ENCODE results near the gene COL6A2.
"Not testable (repeated sequence)": the region's sequence is repeated elsewhere in the genome, so short reads cannot be mapped to it uniquely, and the experiment has no call there.

COL6A2 gene

DNA sequence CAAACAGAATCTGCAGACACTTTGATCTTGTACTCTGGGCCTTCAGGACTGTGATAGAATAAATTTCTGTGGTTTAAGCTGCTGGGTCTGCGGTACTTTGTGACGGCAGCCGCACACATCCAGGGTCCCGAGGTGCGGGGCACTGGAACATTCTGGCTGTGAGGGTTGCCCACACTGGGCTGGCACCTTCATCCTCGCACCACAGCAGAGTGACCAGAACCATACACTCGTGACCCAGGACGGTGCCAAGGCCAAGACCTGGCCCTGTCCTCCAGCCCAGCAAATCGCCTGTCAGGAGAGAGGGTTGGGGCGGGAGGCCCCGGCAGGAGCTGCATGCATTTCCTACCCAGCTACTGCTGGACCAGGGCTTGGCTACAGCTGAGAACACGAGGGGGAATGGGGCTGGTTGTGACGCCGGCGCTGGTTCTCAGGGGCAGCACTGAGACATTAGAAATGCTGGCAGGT, 60.1 kb downstream of the COL6A2 start:
- DNase-seq: no peak

DNA sequence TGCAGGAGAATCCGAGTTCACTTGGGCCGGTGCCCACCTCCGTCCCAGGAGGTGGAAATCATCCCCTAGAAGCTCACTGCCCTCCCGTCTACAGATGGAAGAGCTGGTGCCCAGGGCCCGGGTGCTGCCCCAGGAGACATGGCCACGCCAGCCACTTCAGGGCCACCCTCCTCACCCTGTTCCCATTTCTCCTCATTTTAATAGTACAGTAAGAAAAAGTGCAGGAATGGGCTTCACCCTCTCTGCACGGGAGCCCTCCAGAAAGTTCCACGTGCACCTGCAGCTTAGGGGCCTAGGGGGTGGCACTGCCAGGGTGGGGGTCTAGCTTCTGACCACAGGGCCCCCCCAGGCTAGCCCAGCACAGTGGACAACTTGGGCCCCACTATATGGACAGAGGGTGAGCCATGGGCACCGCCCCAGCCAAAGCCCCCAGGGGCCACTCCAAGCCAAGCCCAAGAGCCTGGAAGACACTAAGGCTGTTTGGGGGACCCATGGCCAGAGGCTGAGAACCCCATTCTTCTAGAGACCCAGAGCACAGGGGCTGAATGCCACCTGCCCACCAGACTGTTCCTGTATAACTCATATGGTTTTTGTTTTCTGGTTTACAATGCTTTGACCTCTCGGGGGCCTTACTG, 60.9 kb downstream of the COL6A2 start:
- DNase-seq: no peak

DNA sequence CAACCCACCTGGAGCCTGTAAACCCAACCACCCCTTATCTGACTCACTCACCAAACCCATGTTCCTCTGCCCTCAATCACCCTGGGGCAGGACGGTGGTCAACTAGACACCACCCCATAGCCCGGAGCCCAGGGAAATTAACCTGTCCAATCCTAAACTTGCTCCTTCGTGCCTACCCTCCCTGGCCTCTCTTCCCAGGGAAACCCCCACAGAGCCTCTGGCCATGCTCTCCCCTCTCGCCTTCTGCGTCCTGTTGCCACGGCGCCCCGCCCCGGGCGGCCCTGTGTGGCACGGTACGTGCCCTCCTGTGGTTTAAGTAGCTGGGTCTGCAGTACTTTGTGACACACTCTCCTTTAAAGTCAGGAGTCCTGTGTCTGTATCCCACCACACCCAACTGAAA, 61.5 kb downstream of the COL6A2 start:
- DNase-seq: no peak

DNA sequence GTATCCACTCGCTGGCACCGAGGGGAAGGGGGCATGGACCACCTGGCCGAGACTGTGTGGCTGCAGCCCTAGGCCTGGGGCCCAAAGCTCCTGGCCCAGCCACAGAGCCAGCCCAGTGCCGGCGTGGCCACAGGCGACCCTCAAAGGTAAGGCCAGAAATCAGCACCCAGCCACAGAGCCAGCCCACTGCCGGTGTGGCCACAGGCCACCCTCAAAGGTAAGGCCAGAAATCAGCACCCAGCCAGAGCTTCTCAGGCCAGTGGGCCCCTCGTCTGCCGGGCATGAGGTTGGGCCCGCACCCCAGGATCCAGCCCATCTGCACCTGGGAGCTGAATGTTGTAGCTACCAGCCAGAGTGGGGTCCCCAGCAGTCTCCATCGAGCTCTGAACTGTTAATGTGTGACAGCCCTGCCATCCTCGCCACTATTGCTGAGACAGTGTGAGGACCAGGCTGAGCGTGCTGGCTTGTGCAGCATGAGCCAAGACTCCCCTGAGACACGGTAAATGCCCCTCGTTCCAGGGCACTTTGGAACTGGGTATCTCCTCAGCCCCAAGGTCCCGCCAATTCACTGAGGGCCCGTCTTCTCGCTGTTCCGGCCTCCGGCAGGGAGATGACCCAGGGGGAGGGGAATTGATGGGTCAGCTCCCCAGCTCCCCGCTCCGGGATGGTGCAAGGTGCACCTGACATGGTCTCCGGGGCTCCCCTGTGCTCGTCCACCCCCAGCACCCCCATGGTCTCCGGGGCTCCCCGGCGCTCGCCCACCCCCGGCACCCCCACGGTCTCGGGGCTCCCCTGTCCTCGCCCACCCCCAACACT, 62.1 kb downstream of the COL6A2 start:
- no peak for DNase-seq

DNA sequence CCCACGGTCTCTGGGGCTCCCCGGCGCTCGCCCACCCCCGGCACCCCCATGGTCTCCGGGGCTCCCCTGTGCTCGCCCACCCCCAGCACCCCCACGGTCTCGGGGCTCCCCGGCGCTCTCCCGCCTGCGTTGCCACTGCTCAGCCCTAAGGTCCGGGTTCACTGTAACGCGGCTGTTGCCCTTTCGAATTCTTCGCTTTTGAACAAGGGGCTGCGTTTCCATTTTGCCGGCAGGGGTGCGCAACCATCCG, 62.7 kb downstream of the COL6A2 start:
- no peak for DNase-seq

DNA sequence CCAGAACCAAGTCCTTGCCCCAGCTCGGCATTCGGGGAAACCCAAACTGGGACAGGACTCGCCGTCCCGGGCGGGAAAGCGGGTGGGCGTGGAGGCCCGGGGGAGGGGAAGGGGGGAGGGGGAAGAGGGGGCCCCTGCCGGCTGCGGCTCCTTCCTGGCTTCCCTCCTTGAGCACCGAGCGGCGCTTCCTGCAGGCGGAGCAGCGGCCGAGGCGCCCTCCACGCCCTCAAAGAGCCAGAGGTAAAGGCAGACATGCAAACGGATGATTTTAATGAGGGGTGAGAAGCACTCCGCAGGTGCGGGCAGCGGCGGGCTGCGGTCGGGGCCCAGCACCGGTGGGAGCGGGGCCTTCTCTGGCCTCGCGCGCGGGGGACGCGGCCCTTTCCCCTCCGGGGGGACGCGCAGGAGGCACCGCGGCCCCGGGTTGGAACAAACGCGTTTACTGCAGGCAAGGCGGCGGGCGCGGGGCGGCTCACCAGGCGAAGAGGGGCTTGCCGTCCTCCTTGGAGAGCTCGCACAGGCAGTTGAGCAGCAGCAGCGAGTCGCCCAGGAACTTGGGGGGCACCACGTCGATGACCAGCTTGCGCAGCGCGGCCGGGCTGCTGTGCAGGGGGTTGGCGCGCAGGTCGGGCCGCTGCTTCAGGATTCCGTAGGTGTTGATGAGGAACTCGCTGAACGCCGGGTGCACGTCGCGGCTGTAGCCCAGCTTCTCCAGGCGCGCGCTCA, 63.2 kb downstream of the COL6A2 start:
- DNase-seq: no peak

DNA sequence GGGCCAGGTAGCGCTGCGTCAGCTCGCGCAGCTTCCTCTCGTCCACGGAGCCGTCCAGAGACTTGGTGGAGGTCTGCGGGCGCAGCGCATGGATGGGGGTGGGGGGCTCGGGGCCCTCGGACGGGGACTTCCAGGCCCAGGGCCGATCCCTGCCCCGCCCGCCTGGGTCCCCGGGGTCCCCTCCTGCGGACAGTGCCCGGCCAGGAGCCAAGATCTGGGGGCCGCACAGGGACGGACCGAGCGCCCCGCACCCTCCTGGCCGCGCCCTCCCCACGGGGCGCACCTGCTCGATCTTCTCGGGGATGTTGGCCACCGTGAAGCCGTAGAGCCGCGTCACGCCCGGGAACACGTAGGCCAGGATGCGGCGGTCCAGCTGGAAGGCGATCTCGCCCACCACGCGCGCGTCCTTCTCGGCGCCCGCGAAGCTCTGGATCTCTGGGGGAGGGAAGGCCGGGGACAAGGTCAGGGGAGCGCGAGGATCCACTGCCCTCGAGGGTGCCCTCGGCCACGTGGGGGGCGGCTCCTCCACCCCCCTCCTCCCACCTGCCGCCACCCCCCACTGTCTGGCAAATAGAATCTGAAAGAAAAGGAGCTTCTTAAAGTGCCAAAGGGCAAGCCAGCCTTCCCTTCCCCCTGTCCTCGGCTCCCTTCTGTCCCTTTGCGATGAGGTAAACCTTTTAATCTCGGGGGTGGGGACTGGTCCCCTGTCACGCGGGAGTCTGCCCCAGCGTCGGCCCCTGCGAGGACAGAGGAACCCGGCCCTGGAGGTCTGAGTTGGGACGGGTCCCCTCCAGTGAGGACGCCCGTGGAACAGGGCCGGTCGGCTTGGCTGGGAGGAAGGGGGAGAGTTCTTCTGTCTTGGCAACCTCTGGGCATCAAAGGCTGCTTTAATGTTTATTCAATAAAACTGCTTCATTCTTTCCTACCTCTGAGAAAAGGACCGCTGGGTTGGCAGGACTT, 64.0 kb downstream of the COL6A2 start:
- DNase-seq: no peak

DNA sequence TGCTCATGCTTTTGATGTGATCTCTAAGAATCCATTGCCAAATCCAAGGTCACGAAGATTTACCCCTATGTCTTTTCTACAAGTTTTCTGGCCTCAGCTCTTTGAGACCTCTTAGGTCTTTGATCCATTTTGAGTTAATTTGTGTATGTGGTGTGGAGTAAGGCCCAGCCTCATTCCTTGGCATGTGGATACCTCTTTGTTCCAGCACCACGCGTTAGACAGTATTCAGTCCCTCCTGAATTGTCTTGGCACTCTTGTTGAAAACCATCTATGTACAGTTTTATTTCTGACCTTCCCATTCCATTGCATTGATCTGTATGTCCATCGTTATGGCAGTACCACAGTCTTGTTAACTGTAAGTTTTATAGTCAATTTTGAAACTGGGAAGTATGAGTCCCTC, 65.5 kb downstream of the COL6A2 start:
- DNase-seq: no peak

DNA sequence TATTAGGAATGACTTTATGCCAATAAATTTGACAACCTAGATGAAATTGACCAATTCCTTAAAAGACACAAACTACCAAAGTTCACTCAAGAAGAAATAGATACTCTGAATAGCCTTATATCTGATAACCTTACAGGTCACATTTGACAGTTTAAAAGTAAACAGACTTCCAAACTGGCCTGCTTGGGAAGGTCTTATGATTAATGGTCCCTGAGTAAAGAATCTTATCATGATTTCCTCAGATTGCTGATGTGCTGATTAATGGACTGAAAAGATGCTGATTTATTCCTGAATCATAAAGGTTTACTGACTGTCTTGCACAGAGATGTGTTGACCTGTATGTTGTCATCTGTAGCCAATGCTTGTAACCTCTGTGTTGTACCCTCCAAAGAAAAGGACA, 67.2 kb downstream of the COL6A2 start:
- no peak for DNase-seq

DNA sequence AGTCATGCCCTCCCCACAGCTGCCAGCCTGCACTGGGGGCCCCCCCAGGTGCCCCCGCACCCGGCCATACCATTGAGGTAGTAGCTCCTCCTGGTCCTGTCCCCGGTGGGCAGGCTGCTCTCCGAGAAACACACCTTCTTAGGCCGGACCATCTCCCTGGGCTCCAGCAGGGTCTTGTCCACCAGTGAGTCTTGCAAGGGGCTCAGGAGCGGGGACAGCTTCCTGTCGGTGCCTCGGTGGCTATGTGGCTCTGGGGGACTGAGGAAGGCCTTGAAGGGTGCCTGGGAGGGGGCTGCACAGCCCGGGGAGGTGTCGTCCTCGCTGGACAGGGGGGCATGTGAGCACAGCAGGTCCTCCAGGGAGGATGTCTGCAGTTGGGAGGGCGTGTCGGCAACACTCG, 70.3 kb downstream of the COL6A2 start:
- DNase-seq: no peak

DNA sequence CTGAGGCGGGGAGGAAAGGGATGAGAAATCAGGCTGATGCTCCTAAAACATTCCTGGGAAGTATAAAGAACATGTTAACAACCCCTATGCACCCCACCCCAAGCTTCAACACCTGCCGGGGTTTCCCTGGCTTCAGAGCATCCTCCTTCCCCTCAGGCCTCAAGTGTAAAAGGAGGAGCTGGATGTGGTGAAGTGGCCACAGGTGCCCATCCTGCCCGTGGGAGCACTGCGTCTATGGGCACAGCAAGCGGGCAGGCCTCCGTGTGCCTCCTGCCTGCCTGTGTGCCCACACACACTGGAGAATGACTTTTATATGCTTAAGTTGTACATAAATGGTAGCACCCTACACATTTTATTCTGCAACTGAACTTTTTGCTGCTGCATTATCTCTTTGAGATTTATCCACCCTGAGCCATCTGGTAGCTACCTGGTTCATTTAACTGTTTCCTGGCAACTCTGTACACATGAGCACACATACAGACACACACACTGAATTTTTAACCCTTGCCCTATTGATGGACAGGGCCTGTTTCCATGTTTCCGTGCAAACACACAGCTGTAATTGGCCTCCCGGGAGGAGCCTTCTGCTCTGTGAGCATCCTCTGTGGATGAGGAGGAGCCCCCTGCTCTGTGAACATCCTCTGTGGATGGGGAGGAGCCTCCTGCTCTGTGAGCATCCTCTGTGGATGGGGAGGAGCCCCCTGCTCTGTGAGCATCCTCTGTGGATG, 70.9 kb downstream of the COL6A2 start:
- no peak for DNase-seq

DNA sequence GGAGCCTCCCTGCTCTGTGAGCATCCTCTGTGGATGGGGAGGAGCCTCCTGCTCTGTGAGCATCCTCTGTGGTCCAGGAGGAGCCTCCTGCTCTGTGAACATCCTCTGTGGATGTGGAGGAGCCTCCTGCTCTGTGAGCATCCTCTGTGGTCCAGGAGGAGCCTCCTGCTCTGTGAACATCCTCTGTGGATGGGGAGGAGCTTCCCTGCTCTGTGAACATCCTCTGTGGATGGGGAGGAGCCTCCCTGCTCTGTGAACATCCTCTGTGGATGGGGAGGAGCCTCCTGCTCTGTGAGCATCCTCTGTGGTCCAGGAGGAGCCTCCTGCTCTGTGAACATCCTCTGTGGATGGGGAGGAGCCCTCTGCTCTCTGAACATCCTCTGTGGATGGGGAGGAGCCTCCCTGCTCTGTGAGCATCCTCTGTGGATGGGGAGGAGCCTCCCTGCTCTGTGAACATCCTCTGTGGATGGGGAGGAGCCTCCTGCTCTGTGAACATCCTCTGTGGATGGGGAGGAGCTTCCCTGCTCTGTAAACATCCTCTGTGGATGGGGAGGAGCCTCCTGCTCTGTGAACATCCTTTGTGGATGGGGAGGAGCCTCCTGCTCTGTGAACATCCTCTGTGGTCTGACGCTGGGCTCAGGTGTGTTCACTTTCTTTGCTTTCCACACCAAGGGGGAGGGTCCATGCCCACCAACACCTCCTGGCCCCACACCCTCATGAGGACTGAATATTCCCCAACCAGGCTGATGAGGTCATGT, 72.7 kb downstream of the COL6A2 start:
- not testable (repeated sequence) for DNase-seq

DNA sequence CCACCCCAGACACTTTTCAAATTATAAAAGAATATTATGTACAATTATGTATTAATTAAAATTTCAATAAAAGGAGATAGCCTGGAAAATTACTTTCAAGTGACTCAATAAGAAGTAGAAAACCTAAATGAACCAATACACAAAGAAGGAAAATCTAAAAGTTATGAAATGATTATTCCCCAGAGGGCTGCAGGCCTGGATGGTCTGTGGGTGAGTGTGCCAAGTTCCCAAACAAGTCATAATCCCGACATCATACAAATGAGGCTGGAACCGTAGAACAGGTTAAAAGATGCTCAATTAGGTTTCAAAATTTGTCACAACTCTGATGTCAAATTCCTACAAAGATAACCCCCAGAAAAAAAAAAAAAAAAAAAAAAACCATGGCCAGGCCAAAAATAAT, 73.7 kb downstream of the COL6A2 start:
- DNase-seq: no peak

DNA sequence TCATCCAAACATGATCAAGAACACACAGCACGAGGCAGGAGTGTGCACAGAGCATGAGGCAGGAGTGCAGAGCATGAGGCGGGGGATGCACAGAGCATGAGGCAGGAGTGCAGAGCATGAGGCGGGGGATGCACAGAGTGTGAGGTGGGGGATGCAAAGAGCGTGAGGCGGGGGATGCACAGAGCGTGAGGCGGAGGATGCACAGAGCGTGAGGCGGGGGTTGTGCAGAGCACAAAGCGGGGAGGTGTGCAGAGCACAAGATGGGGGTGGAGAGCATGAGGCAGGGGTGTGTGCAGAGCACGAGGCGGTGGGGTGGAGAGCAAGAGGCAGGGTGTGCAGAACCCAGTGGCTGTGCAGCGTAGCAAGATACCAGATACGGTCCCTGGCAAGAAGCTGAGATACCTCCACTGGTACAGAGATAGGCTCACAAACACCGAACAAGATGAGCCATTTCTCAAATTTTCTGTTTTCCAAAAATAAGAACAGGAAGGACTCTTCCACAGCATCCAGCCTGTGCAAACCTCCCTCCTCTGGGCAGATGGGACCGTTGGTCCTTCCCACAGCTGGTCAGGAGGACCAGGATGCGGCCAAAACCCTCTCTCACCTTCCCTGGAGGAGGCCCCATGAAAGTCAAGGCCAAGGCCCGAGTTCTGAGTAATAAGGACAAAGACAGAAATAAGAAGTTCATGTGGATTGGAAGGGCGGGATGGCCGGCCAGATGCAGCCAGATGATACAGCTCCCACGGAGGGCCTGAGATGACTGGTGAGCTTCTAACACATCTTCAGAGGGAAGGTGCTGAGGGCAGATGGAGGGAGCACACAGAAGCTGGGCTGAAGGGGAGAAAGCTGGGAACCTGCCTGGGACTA, 74.3 kb downstream of the COL6A2 start:
- DNase-seq: no peak

DNA sequence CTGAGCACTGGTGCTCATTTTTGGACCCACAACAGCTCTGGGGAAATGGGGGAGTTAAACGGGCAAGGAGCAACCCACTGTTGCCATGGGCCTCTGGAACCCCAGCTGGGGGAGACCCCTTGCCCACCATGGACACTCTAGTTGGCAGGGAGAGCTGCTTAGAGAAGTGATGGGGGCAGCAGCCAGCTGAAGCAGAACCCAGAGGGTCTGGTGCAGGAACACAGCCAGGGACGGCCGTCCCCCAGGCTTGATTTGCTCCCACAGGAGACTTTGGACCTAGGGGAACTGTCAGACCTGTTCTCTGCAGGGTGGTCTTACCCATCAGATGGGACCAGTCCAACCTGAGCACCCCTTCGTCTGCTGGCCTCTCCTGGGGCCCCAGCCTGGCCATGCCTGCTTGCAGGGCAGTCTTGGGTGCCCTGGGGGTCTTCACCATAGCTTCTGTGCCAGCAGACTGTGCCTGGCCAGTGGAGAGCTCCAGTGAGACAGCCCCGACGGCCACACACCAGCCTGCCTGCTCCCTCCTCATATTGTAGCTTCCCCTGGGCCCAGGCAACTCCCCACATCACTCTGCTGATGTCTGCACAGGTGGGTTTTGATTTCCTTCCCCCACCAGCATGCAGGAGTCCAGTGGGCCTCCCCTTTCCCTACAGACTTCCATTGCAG, 75.1 kb downstream of the COL6A2 start:
- no peak for DNase-seq

DNA sequence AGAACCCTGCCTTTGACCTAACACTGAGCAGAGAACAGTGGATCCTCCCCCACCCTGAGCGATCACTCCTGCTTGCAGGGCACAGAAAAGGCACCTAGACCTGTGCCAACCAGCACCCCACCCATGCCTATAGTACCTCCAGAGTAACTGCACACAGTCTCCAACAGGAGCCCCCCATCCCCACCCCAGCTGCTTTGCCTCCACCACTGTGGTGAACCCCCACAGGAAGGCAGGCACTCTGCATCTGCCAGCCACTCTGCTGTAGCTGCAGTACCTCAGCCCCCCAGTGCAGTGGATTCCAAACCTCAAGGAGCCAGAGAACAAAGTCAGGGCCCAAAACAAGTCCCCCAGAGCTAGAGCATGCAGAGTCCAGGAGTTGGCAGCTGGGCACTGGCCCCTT, 75.7 kb downstream of the COL6A2 start:
- DNase-seq: no peak

DNA sequence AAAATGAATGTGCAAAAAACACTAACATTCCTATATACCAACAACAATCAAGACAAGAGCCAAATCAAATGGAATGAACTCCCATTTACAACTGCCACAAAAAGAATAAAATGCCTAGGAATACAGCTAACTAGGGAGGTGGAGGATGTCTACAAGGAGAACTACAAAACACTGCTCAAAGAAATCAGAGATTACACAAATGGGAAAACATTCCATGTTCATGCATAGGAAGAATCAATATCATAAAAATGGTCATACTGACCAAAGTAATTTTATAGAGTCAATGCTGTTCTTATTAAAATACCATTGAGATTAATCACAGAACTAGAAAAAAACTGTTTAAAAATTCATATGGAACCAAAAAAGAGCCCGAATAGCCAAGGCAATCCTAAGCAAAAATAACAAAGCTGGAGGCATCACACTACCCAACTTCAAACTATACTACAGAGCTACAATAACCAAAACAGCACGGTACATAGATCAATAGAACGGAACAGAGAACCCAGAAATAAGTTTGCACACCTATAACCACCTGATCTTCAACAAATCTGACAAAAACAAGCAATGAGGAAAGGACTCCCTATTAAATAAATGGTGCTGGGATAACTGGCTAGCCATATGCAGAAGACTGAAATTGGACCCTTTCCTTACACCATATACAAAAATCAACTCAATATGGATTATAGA, 78.7 kb downstream of the COL6A2 start:
- DNase-seq: not testable (repeated sequence)

DNA sequence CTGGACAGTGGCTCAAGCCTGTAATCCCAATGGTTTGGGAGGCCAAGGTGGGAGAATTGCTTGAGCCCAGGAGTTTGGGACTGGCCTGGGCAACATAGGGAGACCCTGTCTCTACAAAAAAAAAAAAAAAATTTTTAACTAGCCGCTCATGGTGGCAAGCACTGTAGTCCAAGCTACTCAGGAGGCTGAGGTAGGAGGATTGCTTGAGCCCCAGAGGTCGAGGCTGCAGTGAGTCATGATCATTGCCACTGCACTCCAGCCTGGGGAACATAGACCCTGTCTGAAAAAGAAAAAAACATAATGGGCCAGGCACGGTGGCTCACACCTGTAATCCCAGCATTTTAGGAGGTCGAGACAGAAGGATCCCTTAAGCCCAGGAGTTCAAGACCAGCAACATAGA, 81.0 kb downstream of the COL6A2 start:
- no peak for DNase-seq
